Measurements from ENCODE around the gene MAP7. TPM values are rescaled to one million over a fixed set of nuclear protein-coding genes. Genes with fewer than 3 reads are reported as not detected.

Gene MAP7
- total and polyA plus RNA-seq, 9 of the 15 experiments (the other 6 are each of a cell fraction or from before 2014, with no cell fraction given): 0.76 to 7.7 (median 3.9) TPM

DNA sequence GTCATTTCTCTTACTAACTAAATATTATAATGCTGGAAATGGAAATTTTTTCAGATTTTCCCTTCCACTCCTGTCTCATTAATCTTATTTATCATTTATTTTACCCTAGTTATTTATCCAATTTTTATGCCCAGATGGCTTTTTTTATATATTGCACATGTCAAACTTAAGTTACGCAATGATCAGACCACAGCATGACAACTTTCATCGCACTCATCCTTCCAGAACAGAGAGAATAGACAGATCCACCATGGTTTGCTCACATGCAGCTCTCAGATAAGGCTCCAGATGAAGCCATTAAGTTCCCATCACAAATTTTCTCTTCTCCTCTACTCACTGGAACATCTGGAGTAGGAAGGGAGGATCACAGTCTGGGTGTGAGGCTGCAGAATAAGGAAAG, 48.7 kb downstream of the MAP7 start:
- ChIA-PET POLR2A (interaction anchor here (0.6 to 1.6 kb wide), 3 partner anchors 10 to 75 kb away, joined by 3 to 5 read pairs (median 3); no protein-coding TSS in a partner anchor), CTCF (ENCODE audit: low intra/inter-chr PET ratio) (no interaction called here)
- DNase-seq (ENCODE audit: extremely low read depth in 1 of 4, low spot score in 3 of 4) (peak in 1 of 4 experiments; percentile 48), FAIRE-seq (no peak), ATAC-seq (peak; percentile 50)
- no peaks in the 10 kb centered on the region for H3K27me3 ChIP-seq (ENCODE audit: control insufficient read depth in 2 of 2, insufficient read depth in 2 of 2, low read length in 2 of 2)
- in situ Hi-C loops (cut with MboI) (no loop called here), intact Hi-C loops (cut with micrococcal nuclease) (no loop called here)
- H3K36me3 ChIP-seq (ENCODE audit: control insufficient read depth, insufficient read depth, low read length): no peaks in the 10 kb centered on the region
- no peaks in the 10 kb centered on the region for H3K9me1 ChIP-seq (ENCODE audit: control insufficient read depth, insufficient read depth, low read length)
- no peak overlapping the region for H2AFZ ChIP-seq (ENCODE audit: low read depth, low read length)
- no peak overlapping the region for H3K27ac ChIP-seq (ENCODE audit: extremely low read depth, low read depth, low read length)
- no peak overlapping the region for H3K9ac ChIP-seq (ENCODE audit: insufficient read depth in 1 of 2, low read depth in 2 of 2, low read length in 2 of 2)
- H3K4me1 ChIP-seq (replicated peaks in 1 of 2; ENCODE audit: control insufficient read depth in 2 of 2, insufficient read depth in 2 of 2, low read length in 2 of 2): peaks cover 0 to 13% of the 10 kb centered on the region in 2 experiments; a peak in 2 of 5 replicates
- no peak overlapping the region for H3K4me2 ChIP-seq (ENCODE audit: insufficient read depth, low read length)
- WGBS (ENCODE audit: insufficient coverage, low coverage, missing lambda C conversion rate): 8% methylated on average over 2 of the region's 2 CpGs
- H4K20me1 ChIP-seq (replicated peaks; ENCODE audit: control insufficient read depth, insufficient read depth, low read length): no peaks in the 10 kb centered on the region
- no TSS peak for BruUV-seq (replicated peaks)
- no peak overlapping the region for H3K4me3 ChIP-seq
- H3K79me2 ChIP-seq (ENCODE audit: control insufficient read depth, insufficient read depth, low read length): no peaks in the 10 kb centered on the region
- no peaks in the 10 kb centered on the region for H3K9me3 ChIP-seq (replicated peaks; ENCODE audit: control insufficient read depth, insufficient read depth, low read depth, low read length)
- TF ChIP-seq MXI1 (IDR thresholded peaks at IDR 0.05; ENCODE audit: low read depth, low read length): no peak
- TF ChIP-seq TEAD4 (IDR thresholded peaks at IDR 0.05; ENCODE audit: low read length): peak; percentile 68
- no peak for TF ChIP-seq TEAD4 (CRISPR knock-in tag; IDR thresholded peaks at IDR 0.05; ENCODE audit: borderline replicate concordance)
- no peak for TF ChIP-seq ZNF174 (CRISPR knock-in tag; IDR thresholded peaks at IDR 0.05)
- peak; percentile 42; the same call in 1 of the 2 replicates for TF ChIP-seq SMARCA4 (IDR thresholded peaks at IDR 0.05)
- TF ChIP-seq CEBPB (tag; IDR thresholded peaks at IDR 0.05): peak; percentile 99
- TF ChIP-seq, protein P1, sequence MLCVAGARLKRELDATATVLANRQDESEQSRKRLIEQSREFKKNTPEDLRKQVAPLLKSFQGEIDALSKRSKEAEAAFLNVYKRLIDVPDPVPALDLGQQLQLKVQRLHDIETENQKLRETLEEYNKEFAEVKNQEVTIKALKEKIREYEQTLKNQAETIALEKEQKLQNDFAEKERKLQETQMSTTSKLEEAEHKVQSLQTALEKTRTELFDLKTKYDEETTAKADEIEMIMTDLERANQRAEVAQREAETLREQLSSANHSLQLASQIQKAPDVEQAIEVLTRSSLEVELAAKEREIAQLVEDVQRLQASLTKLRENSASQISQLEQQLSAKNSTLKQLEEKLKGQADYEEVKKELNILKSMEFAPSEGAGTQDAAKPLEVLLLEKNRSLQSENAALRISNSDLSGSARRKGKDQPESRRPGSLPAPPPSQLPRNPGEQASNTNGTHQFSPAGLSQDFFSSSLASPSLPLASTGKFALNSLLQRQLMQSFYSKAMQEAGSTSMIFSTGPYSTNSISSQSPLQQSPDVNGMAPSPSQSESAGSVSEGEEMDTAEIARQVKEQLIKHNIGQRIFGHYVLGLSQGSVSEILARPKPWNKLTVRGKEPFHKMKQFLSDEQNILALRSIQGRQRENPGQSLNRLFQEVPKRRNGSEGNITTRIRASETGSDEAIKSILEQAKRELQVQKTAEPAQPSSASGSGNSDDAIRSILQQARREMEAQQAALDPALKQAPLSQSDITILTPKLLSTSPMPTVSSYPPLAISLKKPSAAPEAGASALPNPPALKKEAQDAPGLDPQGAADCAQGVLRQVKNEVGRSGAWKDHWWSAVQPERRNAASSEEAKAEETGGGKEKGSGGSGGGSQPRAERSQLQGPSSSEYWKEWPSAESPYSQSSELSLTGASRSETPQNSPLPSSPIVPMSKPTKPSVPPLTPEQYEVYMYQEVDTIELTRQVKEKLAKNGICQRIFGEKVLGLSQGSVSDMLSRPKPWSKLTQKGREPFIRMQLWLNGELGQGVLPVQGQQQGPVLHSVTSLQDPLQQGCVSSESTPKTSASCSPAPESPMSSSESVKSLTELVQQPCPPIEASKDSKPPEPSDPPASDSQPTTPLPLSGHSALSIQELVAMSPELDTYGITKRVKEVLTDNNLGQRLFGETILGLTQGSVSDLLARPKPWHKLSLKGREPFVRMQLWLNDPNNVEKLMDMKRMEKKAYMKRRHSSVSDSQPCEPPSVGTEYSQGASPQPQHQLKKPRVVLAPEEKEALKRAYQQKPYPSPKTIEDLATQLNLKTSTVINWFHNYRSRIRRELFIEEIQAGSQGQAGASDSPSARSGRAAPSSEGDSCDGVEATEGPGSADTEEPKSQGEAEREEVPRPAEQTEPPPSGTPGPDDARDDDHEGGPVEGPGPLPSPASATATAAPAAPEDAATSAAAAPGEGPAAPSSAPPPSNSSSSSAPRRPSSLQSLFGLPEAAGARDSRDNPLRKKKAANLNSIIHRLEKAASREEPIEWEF (CRISPR knock-in tag; IDR thresholded peaks at IDR 0.05): no peak
- no peak for TF ChIP-seq PHF20 (IDR thresholded peaks at IDR 0.05; ENCODE audit: partially characterized antibody)
- TF ChIP-seq DPF2 (IDR thresholded peaks at IDR 0.05): peak; percentile 44
- TF ChIP-seq MEF2A (IDR thresholded peaks at IDR 0.05; ENCODE audit: control insufficient read depth, low read depth, low read length): no peak
- no peak for TF ChIP-seq TAF9B (IDR thresholded peaks at IDR 0.05; ENCODE audit: partially characterized antibody)
- TF ChIP-seq, protein P2, sequence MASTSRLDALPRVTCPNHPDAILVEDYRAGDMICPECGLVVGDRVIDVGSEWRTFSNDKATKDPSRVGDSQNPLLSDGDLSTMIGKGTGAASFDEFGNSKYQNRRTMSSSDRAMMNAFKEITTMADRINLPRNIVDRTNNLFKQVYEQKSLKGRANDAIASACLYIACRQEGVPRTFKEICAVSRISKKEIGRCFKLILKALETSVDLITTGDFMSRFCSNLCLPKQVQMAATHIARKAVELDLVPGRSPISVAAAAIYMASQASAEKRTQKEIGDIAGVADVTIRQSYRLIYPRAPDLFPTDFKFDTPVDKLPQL (IDR thresholded peaks at IDR 0.05; ENCODE audit: extremely low read depth, insufficient read length): no peak
- TF ChIP-seq BCOR (IDR thresholded peaks at IDR 0.05): no peak
- TF ChIP-seq TARDBP (IDR thresholded peaks at IDR 0.05): no peak
- no peak for TF ChIP-seq KAT7 (CRISPR knock-in tag; IDR thresholded peaks at IDR 0.05; ENCODE audit: borderline replicate concordance)
